IPS-18a (cell line): Measurements from ENCODE around the gene CSNK2A3.

Experiments
- H3K27ac ChIP-seq: one replicate; pipeline ENCODE4 v1.5.1; 2013; ENCODE audit warnings: low read length
- H3K27me3 ChIP-seq: one replicate; pipeline ENCODE4 v1.6.1; 2013; ENCODE audit warnings: mild to moderate bottlenecking, low read length; ENCODE audit not compliant: control insufficient read depth, insufficient read depth
- H3K36me3 ChIP-seq: one replicate; pipeline ENCODE4 v1.6.1; 2013; ENCODE audit warnings: low read depth, low read length; ENCODE audit not compliant: control insufficient read depth
- H3K4me1 ChIP-seq: one replicate; pipeline ENCODE4 v1.6.1; 2013; ENCODE audit warnings: low read depth, low read length; ENCODE audit not compliant: control insufficient read depth
- H3K4me3 ChIP-seq: one replicate; pipeline ENCODE4 v1.5.1; 2013; ENCODE audit warnings: low read length
- H3K9ac ChIP-seq: one replicate; pipeline ENCODE4 v1.6.1; 2013; ENCODE audit warnings: mild to moderate bottlenecking, low read length, moderate library complexity
- H3K9me3 ChIP-seq: one replicate; pipeline ENCODE4 v1.6.1; 2013; ENCODE audit warnings: low read depth, low read length; ENCODE audit not compliant: control insufficient read depth

CSNK2A3 gene

DNA sequence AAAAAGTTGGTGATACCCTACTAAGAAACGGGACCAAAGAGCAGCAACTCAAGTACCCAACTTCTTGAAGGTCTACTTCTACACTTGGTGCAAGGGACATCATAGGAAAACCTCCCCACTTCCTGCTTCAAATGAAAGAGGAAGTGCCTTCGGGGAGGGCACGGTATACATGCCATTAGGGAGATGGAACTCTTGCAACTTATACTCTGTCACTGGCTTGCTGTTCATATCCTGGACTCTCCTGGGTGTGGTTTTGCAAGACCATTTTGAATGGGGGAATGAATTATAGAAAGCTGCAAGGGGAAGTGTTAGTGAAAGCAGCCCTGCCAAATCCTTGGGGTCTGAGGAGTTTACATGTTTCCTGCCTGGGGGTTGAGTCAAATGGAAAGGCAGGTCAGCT, 41.9 kb downstream of the CSNK2A3 start:
- Histone ChIP-seq H3K27me3 (no peaks in the 10 kb centered on the region), H3K36me3 (no peaks in the 10 kb centered on the region), H3K4me1 (no peaks in the 10 kb centered on the region), H3K9ac (no peak overlapping the region), H3K27ac (no peak overlapping the region), H3K4me3 (no peak overlapping the region), H3K9me3 (no peaks in the 10 kb centered on the region)

DNA sequence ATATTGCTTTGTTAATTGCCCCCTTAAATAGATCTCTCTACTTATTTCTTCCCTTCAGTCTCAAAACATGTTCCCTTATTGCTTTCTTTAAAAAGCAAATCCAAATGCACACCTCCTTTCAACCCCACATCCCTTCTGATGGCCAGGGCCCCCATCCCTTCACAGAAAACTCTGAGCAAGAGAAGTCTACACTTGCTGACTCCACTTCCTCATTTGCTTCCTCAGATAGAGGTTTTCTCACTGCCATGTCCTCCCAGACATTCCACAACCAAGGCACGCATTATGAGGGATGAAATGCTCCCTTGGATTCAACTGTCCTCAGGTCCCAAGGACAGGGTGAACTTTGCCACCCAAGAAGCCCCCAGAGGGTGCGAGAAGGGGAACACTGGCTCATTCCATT, 43.1 kb downstream of the CSNK2A3 start:
- no peak overlapping the region for H3K4me3 ChIP-seq
- no peaks in the 10 kb centered on the region for H3K4me1 ChIP-seq
- no peaks in the 10 kb centered on the region for H3K9me3 ChIP-seq
- no peaks in the 10 kb centered on the region for H3K27me3 ChIP-seq
- H3K9ac ChIP-seq = no peak overlapping the region
- no peak overlapping the region for H3K27ac ChIP-seq
- H3K36me3 ChIP-seq = no peaks in the 10 kb centered on the region

DNA sequence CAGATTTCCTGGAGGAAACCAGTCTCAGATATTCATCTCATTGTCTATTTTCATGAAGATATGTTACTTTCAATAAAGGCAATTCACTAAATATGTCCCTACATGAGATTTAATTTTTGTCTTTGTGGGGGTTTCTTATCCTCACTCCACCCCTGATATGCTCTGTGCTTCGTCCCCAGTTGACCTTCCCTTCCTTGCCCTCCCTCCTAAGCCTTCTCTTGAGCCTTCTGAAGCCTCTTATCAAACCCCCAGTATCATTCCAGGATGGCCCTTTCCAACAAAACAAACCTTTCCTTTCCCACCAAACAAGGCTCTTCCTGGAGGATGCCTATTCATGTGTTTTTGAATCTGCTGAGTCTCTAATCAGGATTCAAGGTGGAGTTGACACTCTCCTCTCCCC, 44.8 kb downstream of the CSNK2A3 start:
- H3K36me3 ChIP-seq = no peaks in the 10 kb centered on the region
- no peak overlapping the region for H3K4me3 ChIP-seq
- no peaks in the 10 kb centered on the region for H3K27me3 ChIP-seq
- H3K4me1 ChIP-seq = no peaks in the 10 kb centered on the region
- H3K9ac ChIP-seq = no peak overlapping the region
- H3K9me3 ChIP-seq = no peaks in the 10 kb centered on the region
- no peak overlapping the region for H3K27ac ChIP-seq

DNA sequence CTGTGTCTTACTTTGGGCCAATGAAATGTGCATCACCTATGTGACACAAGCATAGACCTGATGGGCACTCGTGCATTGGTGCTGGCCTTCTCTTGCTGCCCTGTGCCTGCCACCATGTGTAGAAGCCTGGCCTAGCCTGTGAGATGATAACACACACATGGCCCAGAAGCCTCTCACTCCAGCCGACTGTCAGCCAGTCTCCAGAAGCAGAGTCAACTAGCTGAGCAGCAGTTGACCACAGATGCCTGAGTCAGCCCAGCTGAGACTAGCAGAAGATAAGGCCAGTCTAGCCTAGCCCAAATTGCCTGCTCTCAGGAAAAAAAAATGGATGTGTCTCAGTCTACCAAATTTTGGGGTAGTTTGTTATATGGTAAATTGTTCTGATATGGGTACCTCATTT, 46.2 kb downstream of the CSNK2A3 start:
- Histone ChIP-seq H3K4me1 (no peaks in the 10 kb centered on the region), H3K9ac (no peak overlapping the region), H3K27ac (no peak overlapping the region), H3K27me3 (no peaks in the 10 kb centered on the region), H3K9me3 (no peaks in the 10 kb centered on the region), H3K4me3 (no peak overlapping the region), H3K36me3 (no peaks in the 10 kb centered on the region)

DNA sequence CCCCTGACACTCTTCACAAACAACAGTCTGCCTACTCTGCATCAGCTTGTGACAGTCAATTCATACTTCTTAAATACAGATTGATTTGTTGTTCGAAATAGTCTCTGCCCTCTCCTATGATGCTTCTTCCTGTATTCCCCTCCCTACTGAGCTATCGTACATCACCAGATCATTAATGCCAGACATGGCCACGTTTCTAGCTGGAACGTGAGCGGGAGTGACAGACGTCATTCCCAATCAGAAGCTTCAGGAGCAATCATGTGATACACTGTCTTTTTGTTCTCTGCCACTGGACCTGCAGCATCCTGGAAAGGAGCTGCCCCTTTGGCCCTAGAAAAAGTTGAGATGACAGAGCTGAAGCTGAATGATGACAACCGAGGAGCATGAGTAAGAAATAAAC, 48.5 kb downstream of the CSNK2A3 start:
- no peaks in the 10 kb centered on the region for H3K4me1 ChIP-seq
- no peaks in the 10 kb centered on the region for H3K27me3 ChIP-seq
- no peak overlapping the region for H3K4me3 ChIP-seq
- H3K9me3 ChIP-seq = no peaks in the 10 kb centered on the region
- no peaks in the 10 kb centered on the region for H3K36me3 ChIP-seq
- no peak overlapping the region for H3K9ac ChIP-seq
- H3K27ac ChIP-seq = no peak overlapping the region

DNA sequence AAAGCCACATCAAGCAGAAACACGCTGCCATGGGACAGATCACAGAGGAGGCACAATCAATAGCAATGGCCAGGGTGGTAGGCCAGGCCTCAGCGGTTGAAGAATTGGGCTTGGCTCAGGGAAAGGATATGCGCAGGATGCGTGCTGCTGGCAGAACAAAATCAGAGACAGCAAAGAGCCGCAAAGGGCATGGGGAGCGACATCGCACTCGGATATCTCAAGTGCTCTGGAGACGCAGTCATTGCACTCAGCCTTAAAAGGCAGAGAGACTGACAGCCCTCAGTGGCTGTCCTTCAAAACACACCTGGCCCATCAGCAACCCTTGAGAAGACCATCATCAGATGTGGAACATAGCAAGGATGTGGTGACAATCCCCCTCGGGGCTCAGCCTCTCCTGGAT, 50.5 kb downstream of the CSNK2A3 start:
- Histone ChIP-seq H3K9ac (no peak overlapping the region), H3K36me3 (no peaks in the 10 kb centered on the region), H3K4me3 (no peak overlapping the region), H3K4me1 (no peaks in the 10 kb centered on the region), H3K9me3 (no peaks in the 10 kb centered on the region), H3K27me3 (no peaks in the 10 kb centered on the region), H3K27ac (no peak overlapping the region)
